Ishikawa (cell line): ENCODE results near the gene AFG1L.

Experiments
- CEBPB ChIP-seq: IDR thresholded peaks from 2 replicates; pipeline ENCODE4 v1.6.1; 2012
- CREB1 ChIP-seq: IDR thresholded peaks from 2 replicates; pipeline ENCODE4 v1.6.1; 2012; ENCODE audit warnings: low read depth
- EGR1 ChIP-seq: IDR thresholded peaks from 2 replicates; pipeline ENCODE4 v1.6.1; 2012
- EP300 ChIP-seq: IDR thresholded peaks from 2 replicates; pipeline ENCODE4 v1.6.1; 2012; ENCODE audit warnings: borderline replicate concordance
- FOXM1 ChIP-seq: IDR thresholded peaks from 2 replicates; pipeline ENCODE4 v1.6.1; 2012; ENCODE audit warnings: low read depth, borderline replicate concordance
- MAX ChIP-seq: IDR thresholded peaks from 2 replicates; pipeline ENCODE4 v1.6.1; 2012
- NFIC ChIP-seq: IDR thresholded peaks from 2 replicates; pipeline ENCODE4 v1.6.1; 2012
- RAD21 ChIP-seq: IDR thresholded peaks from 2 replicates; pipeline ENCODE4 v1.6.1; 2012; ENCODE audit warnings: low read depth
- REST ChIP-seq: IDR thresholded peaks from 2 replicates; pipeline ENCODE4 v1.6.1; 2012; ENCODE audit warnings: low read depth, mild to moderate bottlenecking
- TAF1 ChIP-seq: IDR thresholded peaks from 2 replicates; pipeline ENCODE4 v1.6.1; 2012; ENCODE audit warnings: low read depth, mild to moderate bottlenecking
- TCF12 ChIP-seq: IDR thresholded peaks from 2 replicates; pipeline ENCODE4 v1.6.1; 2012; ENCODE audit warnings: low read depth
- USF1 ChIP-seq: IDR thresholded peaks from 2 replicates; pipeline ENCODE4 v1.6.1; 2012
- YY1 ChIP-seq: IDR thresholded peaks from 2 replicates; pipeline ENCODE4 v1.6.1; 2012; ENCODE audit warnings: low read depth
- ZBTB7A ChIP-seq: IDR thresholded peaks from 2 replicates; pipeline ENCODE4 v1.6.1; 2012; ENCODE audit warnings: low read depth

GRCh38 chr6:108528878-108529277 lies 234.0 kb downstream of the AFG1L start:
- TF ChIP-seq FOXM1: no peak
- no peak for TF ChIP-seq MAX
- TF ChIP-seq YY1: no peak
- no peak for TF ChIP-seq ZBTB7A
- no peak for TF ChIP-seq EP300
- no peak for TF ChIP-seq REST
- no peak for TF ChIP-seq CEBPB
- TF ChIP-seq NFIC: no peak
- TF ChIP-seq TAF1: no peak
- TF ChIP-seq USF1: no peak
- TF ChIP-seq RAD21: no peak
- no peak for TF ChIP-seq TCF12
- no peak for TF ChIP-seq EGR1
- TF ChIP-seq CREB1: no peak
